SK-N-SH treated with all-trans-retinoic acid at 6 μM for 48 hours (cell line): ENCODE data around the gene ESPL1.
A peak's percentile ranks its signal among the peaks of the same experiment; 100 is the strongest.

Source experiments
- ATAC-seq: fragments of 200-7000 bp; cut with Tn5 transposase; 3 replicates; pipeline ENCODE4 v1.9.1; 2020; ENCODE audit warnings: mild to moderate bottlenecking, moderate library complexity
- ARNTL ChIP-seq: fragments of 450-650 bp; formaldehyde crosslinking; IDR thresholded peaks from 2 replicates; pipeline ENCODE4 v1.5.0; 2020; ENCODE audit warnings: low read depth, mild to moderate bottlenecking, moderate library complexity, borderline replicate concordance
- BACH2 ChIP-seq: fragments of 250-450 bp; sonication (Bioruptor Pico); IDR thresholded peaks from 2 replicates; pipeline ENCODE4 v1.9.0; 2021; ENCODE audit warnings: mild to moderate bottlenecking, borderline replicate concordance
- CREB5 ChIP-seq: fragments of 250-450 bp; sonication (Bioruptor Pico); IDR thresholded peaks from 2 replicates; pipeline ENCODE4 v1.5.1; 2020; ENCODE audit warnings: low read depth, mild to moderate bottlenecking, moderate library complexity
- CSDC2 ChIP-seq: fragments of 250-450 bp; sonication (Bioruptor Pico); IDR thresholded peaks from 2 replicates; pipeline ENCODE4 v1.5.0; 2020; ENCODE audit warnings: mild to moderate bottlenecking, moderate library complexity
- CSRNP3 ChIP-seq: fragments of 250-450 bp; sonication (Bioruptor Pico); IDR thresholded peaks from 2 replicates; pipeline ENCODE4 v1.5.1; 2021; ENCODE audit warnings: mild to moderate bottlenecking, moderate library complexity
- ESRRG ChIP-seq: fragments of 250-450 bp; sonication (Bioruptor Pico); IDR thresholded peaks from 2 replicates; pipeline ENCODE4 v1.6.1; 2021; ENCODE audit warnings: mild to moderate bottlenecking
- GLIS3 ChIP-seq: fragments of 250-450 bp; sonication (Bioruptor Pico); IDR thresholded peaks from 2 replicates; pipeline ENCODE4 v1.5.0; 2020; ENCODE audit warnings: mild to moderate bottlenecking, moderate library complexity
- ISL1 ChIP-seq: fragments of 250-450 bp; sonication (Bioruptor Pico); IDR thresholded peaks from 2 replicates; pipeline ENCODE4 v2.1.2; 2022; ENCODE audit warnings: mild to moderate bottlenecking, moderate library complexity
- OSR1 ChIP-seq: fragments of 250-450 bp; sonication (Bioruptor Pico); IDR thresholded peaks from 2 replicates; pipeline ENCODE4 v1.8.0; 2022; ENCODE audit warnings: moderate library complexity, mild to moderate bottlenecking, inconsistent platforms
- PATZ1 ChIP-seq: fragments of 250-450 bp; sonication (Bioruptor Pico); IDR thresholded peaks from 2 replicates; pipeline ENCODE4 v1.8.0; 2020; ENCODE audit warnings: mild to moderate bottlenecking, moderate library complexity, borderline replicate concordance
- POU6F1 ChIP-seq: fragments of 250-450 bp; sonication (Bioruptor Pico); IDR thresholded peaks from 2 replicates; pipeline ENCODE4 v1.8.0; 2021; ENCODE audit warnings: low read depth, mild to moderate bottlenecking, moderate library complexity, borderline replicate concordance
- PPARA ChIP-seq: fragments of 250-450 bp; sonication (Bioruptor Pico); IDR thresholded peaks from 2 replicates; pipeline ENCODE4 v1.5.0; 2020; ENCODE audit warnings: mild to moderate bottlenecking, borderline replicate concordance
- RARB ChIP-seq: fragments of 250-450 bp; sonication (Bioruptor Pico); IDR thresholded peaks from 2 replicates; pipeline ENCODE4 v1.8.0; 2021; ENCODE audit warnings: mild to moderate bottlenecking, moderate library complexity
- SNAI2 ChIP-seq: fragments of 250-450 bp; sonication (Bioruptor Pico); IDR thresholded peaks from 2 replicates; pipeline ENCODE4 v1.5.0; 2020; ENCODE audit warnings: mild to moderate bottlenecking, moderate library complexity
- TCF4 ChIP-seq: fragments of 250-450 bp; sonication (Bioruptor Pico); IDR thresholded peaks from 2 replicates; pipeline ENCODE4 v1.8.0; 2021; ENCODE audit warnings: mild to moderate bottlenecking, moderate library complexity, borderline replicate concordance
- TOX ChIP-seq: fragments of 250-450 bp; sonication (Bioruptor Pico); IDR thresholded peaks from 2 replicates; pipeline ENCODE4 v1.8.0; 2021; ENCODE audit warnings: mild to moderate bottlenecking, moderate library complexity, borderline replicate concordance
- TSHZ2 ChIP-seq: fragments of 250-450 bp; sonication (Bioruptor Pico); IDR thresholded peaks from 2 replicates; pipeline ENCODE4 v1.5.0; 2020; ENCODE audit warnings: mild to moderate bottlenecking, moderate library complexity
- ZC3H10 ChIP-seq: fragments of 250-450 bp; sonication (Bioruptor Pico); IDR thresholded peaks from 2 replicates; pipeline ENCODE4 v1.5.1; 2021; ENCODE audit warnings: mild to moderate bottlenecking, moderate library complexity
- ZFP30 ChIP-seq: fragments of 450-650 bp; formaldehyde crosslinking; IDR thresholded peaks from 2 replicates; pipeline ENCODE4 v1.5.0; 2022; ENCODE audit warnings: mild to moderate bottlenecking, moderate library complexity
- ZNF565 ChIP-seq: fragments of 450-650 bp; formaldehyde crosslinking; conservative IDR thresholded peaks from 2 replicates; pipeline ENCODE4 v1.5.0; 2020; ENCODE audit warnings: low read depth, mild to moderate bottlenecking, moderate library complexity
- ZNF70 ChIP-seq: fragments of 450-650 bp; formaldehyde crosslinking; IDR thresholded peaks from 2 replicates; pipeline ENCODE4 v1.5.0; 2020; ENCODE audit warnings: mild to moderate bottlenecking, moderate library complexity
- ZNF8 ChIP-seq: fragments of 450-650 bp; formaldehyde crosslinking; IDR thresholded peaks from 2 replicates; pipeline ENCODE4 v1.5.0; 2020; ENCODE audit warnings: mild to moderate bottlenecking, moderate library complexity

The ESPL1 gene

GRCh38 chr12:53244337-53244736, 23.8 kb upstream of the ESPL1 start (continued):
- TF ChIP-seq ZNF565 (CRISPR knock-in tag): no peak
- no peak for TF ChIP-seq CSDC2 (CRISPR knock-in tag)

GRCh38 chr12:53245286-53245685, 22.8 kb upstream of the ESPL1 start:
- ATAC-seq: no peak
- TF ChIP-seq ARNTL (CRISPR knock-in tag) (no peak), ISL1 (CRISPR knock-in tag) (no peak), ZNF8 (CRISPR knock-in tag) (no peak), ZFP30 (CRISPR knock-in tag) (no peak), OSR1 (CRISPR knock-in tag) (no peak), CREB5 (no peak), ZC3H10 (CRISPR knock-in tag) (no peak), BACH2 (CRISPR knock-in tag) (no peak), TOX (CRISPR knock-in tag) (no peak), PATZ1 (CRISPR knock-in tag) (no peak), GLIS3 (CRISPR knock-in tag) (no peak), TSHZ2 (CRISPR knock-in tag) (no peak), TCF4 (CRISPR knock-in tag) (no peak), PPARA (CRISPR knock-in tag) (no peak), ZNF70 (CRISPR knock-in tag) (no peak), ZNF565 (CRISPR knock-in tag) (no peak), RARB (CRISPR knock-in tag) (no peak), CSRNP3 (CRISPR knock-in tag) (no peak)

- ATAC-seq: peak; percentile 88
- no peak for TF ChIP-seq RARB (CRISPR knock-in tag)
- TF ChIP-seq PATZ1 (CRISPR knock-in tag): no peak
- no peak for TF ChIP-seq SNAI2 (CRISPR knock-in tag)
- no peak for TF ChIP-seq TSHZ2 (CRISPR knock-in tag)
- no peak for TF ChIP-seq ZFP30 (CRISPR knock-in tag)
- no peak for TF ChIP-seq TOX (CRISPR knock-in tag)
- TF ChIP-seq ZC3H10 (CRISPR knock-in tag): no peak
- TF ChIP-seq ZNF8 (CRISPR knock-in tag): no peak
- no peak for TF ChIP-seq ISL1 (CRISPR knock-in tag)
- TF ChIP-seq ESRRG (CRISPR knock-in tag): no peak
- TF ChIP-seq CSDC2 (CRISPR knock-in tag): no peak
- TF ChIP-seq POU6F1 (CRISPR knock-in tag): no peak
- no peak for TF ChIP-seq ZNF70 (CRISPR knock-in tag)
These were observed 16.4 kb upstream of the ESPL1 start for GRCh38 chr12:53251477-53252348.
